WERI-Rb-1 (cell line): Measurements from ENCODE around the gene ZFTA.
"Not testable (repeated sequence)": the region's sequence is repeated elsewhere in the genome, so short reads cannot be mapped to it uniquely, and the experiment has no call there.

ENCODE experiments used
- DNase-seq: peaks from one replicate; pipeline ENCODE4 v3.0.0-alpha.2; 2020
- H3K27ac ChIP-seq: fragments of 250-450 bp; sonication (Bioruptor Pico); 2 replicates; pipeline ENCODE4 v1.5.1; 2020; ENCODE audit warnings: mild to moderate bottlenecking, moderate library complexity
- H3K27me3 ChIP-seq: fragments of 250-450 bp; sonication (Bioruptor Pico); 2 replicates; pipeline ENCODE4 v1.5.1; 2021; ENCODE audit warnings: mild to moderate bottlenecking, low read depth, moderate library complexity; ENCODE audit not compliant: insufficient read depth, severe bottlenecking
- H3K36me3 ChIP-seq: fragments of 250-450 bp; sonication (Bioruptor Pico); 2 replicates; pipeline ENCODE4 v1.5.1; 2020; ENCODE audit warnings: mild to moderate bottlenecking, moderate library complexity
- H3K4me3 ChIP-seq: 2 replicates; pipeline ENCODE4 v1.5.1; 2011; ENCODE audit warnings: low read depth, mild to moderate bottlenecking, control low read depth, low read length
- H3K9me3 ChIP-seq: fragments of 250-450 bp; sonication (Bioruptor Pico); 2 replicates; pipeline ENCODE4 v1.5.1; 2021; ENCODE audit warnings: mild to moderate bottlenecking, moderate library complexity; ENCODE audit not compliant: severe bottlenecking
- CTCF ChIP-seq: IDR thresholded peaks from 2 replicates; pipeline ENCODE4 v1.5.1; 2011; ENCODE audit warnings: low read depth, mild to moderate bottlenecking, control low read depth, inconsistent platforms, low read length

Gene ZFTA

GRCh38 chr11:63813563-63814382, 45.2 kb upstream of the ZFTA start:
- peak; percentile 75 for DNase-seq
- Histone ChIP-seq H3K36me3 (peaks cover 40% of the 10 kb centered on the region), H3K9me3 (no peaks in the 10 kb centered on the region), H3K27me3 (no peaks in the 10 kb centered on the region), H3K27ac (peak overlapping the region; percentile 95), H3K4me3 (peak overlapping the region; percentile 97)
- no peak for TF ChIP-seq CTCF

DNA sequence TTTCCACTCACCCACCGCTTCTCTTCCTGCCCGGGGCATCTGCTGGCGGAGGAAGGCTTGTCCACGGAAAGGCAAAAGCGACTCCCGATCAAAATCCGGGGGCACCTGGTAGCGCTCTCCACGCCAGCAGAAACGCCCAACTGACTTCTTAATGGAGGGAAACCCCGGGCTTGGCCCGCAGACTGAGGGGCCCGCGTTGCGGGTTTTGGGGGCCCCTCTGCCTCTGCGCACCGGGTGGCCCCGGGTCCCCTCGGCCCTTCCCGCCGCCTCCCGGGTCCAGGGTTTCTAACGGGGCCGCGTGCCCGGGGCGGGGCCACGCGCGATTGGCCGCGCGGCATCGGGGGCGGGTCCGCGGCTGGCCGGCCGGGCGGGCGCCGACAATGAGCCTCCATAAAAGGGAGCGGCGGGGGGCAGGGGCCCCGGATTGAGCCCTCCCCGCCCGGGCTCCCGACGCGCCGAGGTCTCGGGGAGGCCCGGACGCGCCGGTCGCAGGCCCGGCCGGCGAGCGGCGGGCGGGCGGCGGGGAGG, 44.5 kb upstream of the ZFTA start, which contains the start of gene SPINDOC:
Gene SPINDOC, plus strand, starts transcription at position 422 of the 528 bp plus-strand sequence. CDS start 231 bp downstream, outside the sequence.
- DNase-seq, result peak; percentile 84
- peak within 1 kb of the TSS; percentile 95 for H3K27ac ChIP-seq
- no peaks in the 10 kb centered on the region for H3K27me3 ChIP-seq
- peaks cover 33% of the 10 kb centered on the region for H3K36me3 ChIP-seq
- no peaks in the 10 kb centered on the region for H3K9me3 ChIP-seq
- no peak for TF ChIP-seq CTCF
- H3K4me3 ChIP-seq, result peak within 1 kb of the TSS; percentile 97

DNA sequence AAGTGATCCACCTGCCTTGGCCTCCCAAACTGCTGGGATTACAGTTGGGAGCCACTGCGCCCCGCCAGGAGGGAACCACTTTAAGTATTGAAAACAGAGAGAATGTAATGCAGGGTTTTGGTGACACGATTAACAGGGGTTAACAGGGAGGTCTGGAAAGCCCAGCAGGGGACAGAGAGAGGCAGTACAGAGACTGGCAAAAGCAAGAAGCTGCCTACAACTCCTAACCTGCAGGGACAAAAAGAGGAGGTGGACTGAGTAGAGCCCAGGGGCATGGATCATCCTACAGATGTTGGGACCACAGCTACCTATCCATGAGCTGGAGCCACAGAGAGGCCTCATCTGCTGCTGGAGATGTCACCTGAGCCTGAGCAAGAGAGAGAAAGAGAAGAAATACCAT, 42.9 kb upstream of the ZFTA start:
- no peak overlapping the region for H3K4me3 ChIP-seq
- no peak overlapping the region for H3K27ac ChIP-seq
- peaks cover 18% of the 10 kb centered on the region for H3K36me3 ChIP-seq
- H3K9me3 ChIP-seq, result no peaks in the 10 kb centered on the region
- no peak for DNase-seq
- H3K27me3 ChIP-seq, result no peaks in the 10 kb centered on the region
- no peak for TF ChIP-seq CTCF

GRCh38 chr11:63810383-63810782, 41.8 kb upstream of the ZFTA start:
- H3K27ac ChIP-seq, H3K36me3 ChIP-seq, H3K4me3 ChIP-seq, H3K27me3 ChIP-seq, H3K9me3 ChIP-seq, DNase-seq: not testable (repeated sequence)

DNA sequence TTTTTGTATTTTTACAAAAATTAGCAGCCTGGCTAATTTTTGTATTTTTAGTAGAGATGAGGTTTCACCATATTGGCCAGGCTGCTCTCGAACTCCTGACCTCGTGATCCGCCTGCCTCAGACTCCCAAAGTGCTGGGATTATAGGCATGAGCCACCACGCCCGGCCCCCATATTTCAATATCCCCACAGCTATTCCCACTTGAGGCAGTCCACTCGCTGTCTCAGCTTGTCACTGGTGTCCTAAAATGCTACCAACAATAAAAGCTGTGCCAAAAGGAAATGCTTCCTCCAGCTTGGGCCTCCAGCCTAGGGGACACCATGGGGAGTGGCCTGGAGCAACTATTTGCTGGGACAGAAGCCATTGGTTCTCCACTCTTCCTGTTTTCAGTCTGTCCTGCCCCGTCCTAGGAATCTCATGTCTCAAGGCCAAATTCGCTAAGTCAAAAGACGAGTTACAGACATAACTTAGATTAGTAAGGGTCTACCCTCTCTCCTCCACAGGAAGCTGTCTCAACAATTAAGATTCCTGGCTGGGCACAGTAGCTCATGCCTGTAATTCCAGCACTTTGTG, 37.4 kb upstream of the ZFTA start:
- Histone ChIP-seq H3K27me3 (no peaks in the 10 kb centered on the region), H3K4me3 (no peak overlapping the region), H3K36me3 (no peaks in the 10 kb centered on the region), H3K9me3 (no peaks in the 10 kb centered on the region), H3K27ac (no peak overlapping the region)
- no peak for TF ChIP-seq CTCF
- no peak for DNase-seq

GRCh38 chr11:63804259-63804658, 35.7 kb upstream of the ZFTA start:
- no peak for DNase-seq
- Histone ChIP-seq H3K4me3 (no peak overlapping the region), H3K9me3 (no peaks in the 10 kb centered on the region), H3K36me3 (no peaks in the 10 kb centered on the region), H3K27ac (no peak overlapping the region), H3K27me3 (no peaks in the 10 kb centered on the region)
- no peak for TF ChIP-seq CTCF
